ENCODE measurements around the gene LTB4R2.

The LTB4R2 gene

DNA sequence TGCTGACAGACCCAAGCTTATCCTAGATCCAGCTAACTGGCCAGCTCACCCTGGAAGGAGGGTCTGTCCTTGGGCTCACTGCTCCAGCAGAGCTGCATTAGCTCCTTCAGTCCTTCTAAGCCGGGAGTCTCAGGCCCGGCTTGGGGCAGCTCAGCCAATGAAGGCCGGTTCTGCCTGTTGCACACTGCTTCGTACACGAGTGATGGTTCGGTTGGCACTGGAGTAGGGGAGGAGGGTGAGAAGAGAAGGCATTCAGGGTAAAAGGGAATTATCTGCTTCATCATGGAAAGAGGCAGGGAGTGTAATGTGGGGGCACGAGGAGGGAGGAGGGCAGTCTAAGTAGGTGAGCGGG lies 27.9 kb downstream of the LTB4R2 start:
- DNase-seq (ENCODE audit: low spot score), result no peak
- TF ChIP-seq, protein P1, sequence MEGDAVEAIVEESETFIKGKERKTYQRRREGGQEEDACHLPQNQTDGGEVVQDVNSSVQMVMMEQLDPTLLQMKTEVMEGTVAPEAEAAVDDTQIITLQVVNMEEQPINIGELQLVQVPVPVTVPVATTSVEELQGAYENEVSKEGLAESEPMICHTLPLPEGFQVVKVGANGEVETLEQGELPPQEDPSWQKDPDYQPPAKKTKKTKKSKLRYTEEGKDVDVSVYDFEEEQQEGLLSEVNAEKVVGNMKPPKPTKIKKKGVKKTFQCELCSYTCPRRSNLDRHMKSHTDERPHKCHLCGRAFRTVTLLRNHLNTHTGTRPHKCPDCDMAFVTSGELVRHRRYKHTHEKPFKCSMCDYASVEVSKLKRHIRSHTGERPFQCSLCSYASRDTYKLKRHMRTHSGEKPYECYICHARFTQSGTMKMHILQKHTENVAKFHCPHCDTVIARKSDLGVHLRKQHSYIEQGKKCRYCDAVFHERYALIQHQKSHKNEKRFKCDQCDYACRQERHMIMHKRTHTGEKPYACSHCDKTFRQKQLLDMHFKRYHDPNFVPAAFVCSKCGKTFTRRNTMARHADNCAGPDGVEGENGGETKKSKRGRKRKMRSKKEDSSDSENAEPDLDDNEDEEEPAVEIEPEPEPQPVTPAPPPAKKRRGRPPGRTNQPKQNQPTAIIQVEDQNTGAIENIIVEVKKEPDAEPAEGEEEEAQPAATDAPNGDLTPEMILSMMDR (IDR thresholded peaks at IDR 0.05; ENCODE audit: extremely low read depth, insufficient read depth, missing control alignments), result no peak
- in situ Hi-C loops (cut with MboI; ENCODE audit: low pct_unique_long_range_greater_than_20kb, low sequenced_read_pairs, unreplicated experiment), result loop anchor here (25.0 kb wide), 1 partner anchor 325 kb away; no protein-coding TSS in a partner anchor

DNA sequence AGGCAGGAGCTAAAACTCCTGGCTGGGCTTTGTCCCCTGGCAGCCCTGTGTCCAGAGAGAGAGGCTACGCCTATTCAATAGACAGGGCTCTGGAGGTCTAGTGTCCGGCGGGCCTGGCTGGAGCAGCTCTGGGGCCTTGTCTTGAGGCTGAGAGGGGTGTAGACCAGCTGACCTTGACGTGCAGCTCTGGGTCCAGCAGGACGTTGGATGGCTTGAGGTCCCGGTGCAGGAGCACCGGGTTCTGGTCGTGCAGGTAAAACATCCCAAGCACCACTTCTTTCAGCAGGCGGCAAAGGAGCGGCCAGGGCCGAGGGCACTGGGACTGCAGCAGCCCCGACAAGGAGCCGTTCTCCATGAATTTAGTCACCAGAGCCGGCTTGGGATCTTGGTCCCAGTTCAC lies 28.9 kb downstream of the LTB4R2 start:
- TF ChIP-seq, protein P1 (IDR thresholded peaks at IDR 0.05; ENCODE audit: extremely low read depth, insufficient read depth, missing control alignments), result no peak
- in situ Hi-C loops (cut with MboI; ENCODE audit: low pct_unique_long_range_greater_than_20kb, low sequenced_read_pairs, unreplicated experiment), result loop anchor here (25.0 kb wide), 1 partner anchor 323 kb away; no protein-coding TSS in a partner anchor
- DNase-seq (ENCODE audit: low spot score), result no peak

DNA sequence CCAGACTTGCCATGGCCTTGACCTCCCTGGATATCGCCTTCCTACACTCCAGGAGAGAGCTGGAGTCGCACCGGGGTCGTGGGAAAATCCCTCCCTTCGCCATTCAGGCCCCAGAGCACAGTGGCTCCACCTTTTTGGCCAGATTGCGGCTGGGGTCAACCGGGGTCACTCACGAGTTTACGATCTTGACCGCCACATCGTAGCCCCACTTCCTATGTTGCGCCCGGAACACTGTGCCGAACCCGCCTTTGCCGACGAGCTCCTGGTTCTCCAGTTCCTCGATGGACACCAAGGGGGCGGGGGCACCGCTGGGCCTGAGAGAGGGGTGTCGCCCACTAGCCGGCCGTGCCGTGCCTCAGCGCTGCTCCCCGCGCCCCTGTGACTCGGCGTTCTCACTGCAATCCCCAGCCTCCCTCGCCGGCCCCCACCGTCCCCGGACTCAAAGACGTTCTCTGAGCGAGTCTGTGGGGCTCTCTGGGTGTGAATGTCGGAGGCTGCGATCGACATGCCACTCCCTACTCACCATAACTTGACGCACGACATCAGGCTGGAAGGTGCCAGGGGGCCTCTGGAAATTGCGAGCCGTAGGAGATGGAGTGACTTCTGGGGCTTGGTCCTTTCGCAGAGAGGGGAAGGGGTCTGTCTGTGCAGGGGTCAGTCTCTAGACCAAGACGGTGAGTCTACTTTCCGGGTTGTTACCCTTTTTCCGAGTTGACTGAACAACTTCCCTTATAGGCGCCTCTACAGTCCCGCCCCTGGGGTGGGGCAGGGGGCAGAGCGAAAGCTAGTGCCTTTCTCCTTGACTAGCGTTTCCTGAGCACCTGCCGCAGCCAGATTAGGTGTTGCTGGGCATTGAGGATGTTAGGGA lies 29.6 kb downstream of the LTB4R2 start, which contains the start of gene RIPK3:
Gene RIPK3, minus strand, starts transcription at position 708 of the 868 bp plus-strand sequence. Its CDS starts 165 bp downstream, at position 543.
- TF ChIP-seq, protein P1 (IDR thresholded peaks at IDR 0.05; ENCODE audit: extremely low read depth, insufficient read depth, missing control alignments), result no peak
- in situ Hi-C loops (cut with MboI; ENCODE audit: low pct_unique_long_range_greater_than_20kb, low sequenced_read_pairs, unreplicated experiment), result loop anchor here (25.0 kb wide), 1 partner anchor 323 kb away; no protein-coding TSS in a partner anchor
- DNase-seq (ENCODE audit: low spot score), result peak; percentile 80

DNA sequence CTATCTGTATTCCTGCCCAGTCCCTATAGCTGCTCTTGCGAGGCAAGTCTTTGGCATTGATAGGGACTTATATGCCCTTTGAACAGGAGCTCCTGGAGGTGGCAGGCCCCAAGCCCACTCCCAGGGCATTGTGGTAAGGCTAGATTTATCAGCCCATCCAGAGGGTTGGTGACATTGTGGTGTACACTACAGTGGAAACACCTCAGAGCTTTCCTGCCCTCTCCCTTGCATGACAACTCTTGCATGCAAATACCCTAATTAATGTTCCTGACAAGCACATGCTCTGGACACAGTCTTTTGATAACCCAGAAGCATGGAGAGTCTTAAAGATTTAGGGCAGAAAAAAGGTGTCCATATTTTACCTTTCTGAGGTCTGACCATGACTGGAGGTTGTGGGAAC lies 30.7 kb downstream of the LTB4R2 start:
- in situ Hi-C loops (cut with MboI; ENCODE audit: low pct_unique_long_range_greater_than_20kb, low sequenced_read_pairs, unreplicated experiment), result loop anchor here (25.0 kb wide), 1 partner anchor 322 kb away; no protein-coding TSS in a partner anchor
- TF ChIP-seq, protein P1 (IDR thresholded peaks at IDR 0.05; ENCODE audit: extremely low read depth, insufficient read depth, missing control alignments), result no peak
- DNase-seq (ENCODE audit: low spot score), result no peak

DNA sequence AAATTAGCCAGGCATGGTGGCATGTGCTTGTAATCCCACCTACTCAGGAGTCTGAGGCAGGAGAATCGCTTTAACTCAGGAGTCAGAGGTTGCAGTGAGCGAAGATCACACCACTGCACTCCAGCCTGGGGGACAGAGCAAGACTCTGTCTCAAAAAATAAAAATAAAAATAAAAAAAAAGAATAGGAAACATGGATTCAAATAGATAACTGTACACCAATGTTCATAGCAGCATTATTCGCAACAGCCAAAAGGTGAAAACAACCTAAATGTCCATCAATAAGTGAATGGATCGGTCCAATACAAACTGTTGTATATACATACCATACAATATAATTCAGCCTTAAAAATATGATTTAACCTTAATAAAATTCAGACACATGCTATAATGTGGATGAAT lies 32.9 kb downstream of the LTB4R2 start:
- in situ Hi-C loops (cut with MboI; ENCODE audit: low pct_unique_long_range_greater_than_20kb, low sequenced_read_pairs, unreplicated experiment), result loop anchor here (25.0 kb wide), 1 partner anchor 319 kb away; no protein-coding TSS in a partner anchor
- DNase-seq (ENCODE audit: low spot score), result no peak
- TF ChIP-seq, protein P1 (IDR thresholded peaks at IDR 0.05; ENCODE audit: extremely low read depth, insufficient read depth, missing control alignments), result no peak

DNA sequence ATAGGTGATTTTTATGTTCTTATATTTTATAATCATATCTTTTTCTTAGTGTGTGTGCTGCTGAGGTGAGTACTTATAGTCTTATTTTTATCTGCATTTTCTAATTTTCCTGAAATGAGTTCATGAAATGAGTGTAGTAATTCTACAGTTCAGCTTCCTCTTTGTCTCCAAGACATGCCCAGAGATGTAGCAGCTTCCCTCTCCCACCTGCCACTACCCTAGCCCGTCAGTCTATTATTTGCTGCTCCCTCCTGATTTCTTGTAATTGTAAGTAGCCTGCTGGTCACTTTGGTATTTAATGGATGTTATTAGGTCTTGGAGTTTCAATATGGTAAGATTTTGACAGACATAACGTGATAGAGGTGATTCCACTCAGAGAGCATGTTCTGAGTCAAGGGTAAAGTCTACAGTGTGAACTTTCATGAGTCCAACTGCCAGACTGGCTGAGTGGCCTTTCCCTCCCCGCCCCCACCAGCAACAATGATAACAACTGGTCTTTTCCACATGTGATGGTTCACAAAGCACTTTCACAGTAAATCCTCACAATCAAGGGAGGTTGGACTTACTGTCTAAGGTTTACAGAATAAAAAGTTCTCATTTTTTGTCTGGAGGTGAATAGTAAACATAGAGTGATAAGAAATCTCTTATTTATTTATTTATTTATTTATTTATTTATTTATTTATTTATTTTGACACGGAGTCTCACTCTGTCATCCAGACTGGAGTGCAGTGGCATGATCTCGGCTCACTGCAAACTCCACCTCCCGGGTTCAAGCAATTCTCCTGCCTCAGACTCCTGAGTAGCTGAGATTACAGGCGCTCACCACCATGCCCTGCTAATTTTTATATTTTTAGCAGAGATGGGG lies 34.1 kb downstream of the LTB4R2 start:
- in situ Hi-C loops (cut with MboI; ENCODE audit: low pct_unique_long_range_greater_than_20kb, low sequenced_read_pairs, unreplicated experiment), result loop anchor here (25.0 kb wide), 1 partner anchor 318 kb away; no protein-coding TSS in a partner anchor
- no peak for DNase-seq (ENCODE audit: low spot score)
- TF ChIP-seq, protein P1 (IDR thresholded peaks at IDR 0.05; ENCODE audit: extremely low read depth, insufficient read depth, missing control alignments), result no peak

All from GM13977 (cell line).